ENCODE data around the gene PHF8. TPM values are rescaled to one million over a fixed set of nuclear protein-coding genes. Genes with fewer than 3 reads are reported as not detected.

Gene PHF8
- total RNA-seq, result 10 to 100 TPM; 12.8 to 64.0 (median 22.1) TPM
- long read RNA-seq, partial matches to known transcripts, result 1 of 3 reads
- long read RNA-seq, other reads (novel, unspliced or antisense), result 2 of 3 reads

DNA sequence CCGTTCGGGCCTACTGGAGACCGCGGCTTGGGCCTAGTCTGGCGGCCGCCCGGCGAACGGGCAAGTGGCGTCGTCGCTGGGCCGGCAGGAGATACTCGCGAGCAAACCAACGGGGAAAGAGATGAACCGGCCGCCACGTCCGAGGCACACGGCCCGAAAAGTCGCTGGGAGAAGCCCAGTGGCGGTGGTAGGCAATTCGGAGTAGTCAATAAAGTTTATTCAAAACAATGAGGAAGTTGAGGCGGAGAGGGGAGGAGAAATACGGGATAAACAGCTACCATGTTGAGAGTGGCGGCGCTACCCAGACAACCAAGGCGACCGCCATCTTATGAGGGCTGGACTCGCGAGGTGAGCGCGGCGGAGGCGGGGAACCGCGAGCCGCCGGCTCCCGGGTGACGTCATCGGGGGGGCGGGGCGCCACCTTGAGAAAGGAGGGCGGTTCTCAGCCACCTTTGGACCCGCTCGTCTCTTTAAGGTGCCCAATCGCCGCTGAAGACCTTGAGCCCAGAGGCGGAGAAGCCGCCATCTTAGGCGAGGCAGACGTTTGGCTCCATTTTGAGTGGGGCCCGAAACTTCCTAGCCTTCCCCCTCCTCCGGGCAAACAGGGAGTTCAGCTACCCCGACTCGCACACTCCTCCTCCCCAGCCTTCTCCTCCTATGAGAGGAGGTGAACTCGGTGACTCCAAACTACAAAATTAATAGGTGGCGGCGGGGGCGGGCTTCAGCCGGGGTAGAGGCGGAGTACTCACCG is at the start of gene PHF8:
Gene PHF8, minus strand, starts transcription at position 348 of the 751 bp plus-strand sequence. CDS start 1,745 bp downstream, outside the sequence.
- Histone ChIP-seq H3K9me3 (no peaks in the 10 kb centered on the region), H3K27ac (peak within 1 kb of the TSS; percentile 90 to 93 (median 93)), H3K4me3 (peak within 1 kb of the TSS; percentile 65 to 71 (median 67)), H3K4me1 (peaks cover 0 to 22% (median under 1%) of the 10 kb centered on the region in 4 donors), H3K36me3 (peaks cover 0 to 2% (median 0%) of the 10 kb centered on the region in 4 donors), H3K27me3 (no peaks in the 10 kb centered on the region)
- TF ChIP-seq, protein P1, sequence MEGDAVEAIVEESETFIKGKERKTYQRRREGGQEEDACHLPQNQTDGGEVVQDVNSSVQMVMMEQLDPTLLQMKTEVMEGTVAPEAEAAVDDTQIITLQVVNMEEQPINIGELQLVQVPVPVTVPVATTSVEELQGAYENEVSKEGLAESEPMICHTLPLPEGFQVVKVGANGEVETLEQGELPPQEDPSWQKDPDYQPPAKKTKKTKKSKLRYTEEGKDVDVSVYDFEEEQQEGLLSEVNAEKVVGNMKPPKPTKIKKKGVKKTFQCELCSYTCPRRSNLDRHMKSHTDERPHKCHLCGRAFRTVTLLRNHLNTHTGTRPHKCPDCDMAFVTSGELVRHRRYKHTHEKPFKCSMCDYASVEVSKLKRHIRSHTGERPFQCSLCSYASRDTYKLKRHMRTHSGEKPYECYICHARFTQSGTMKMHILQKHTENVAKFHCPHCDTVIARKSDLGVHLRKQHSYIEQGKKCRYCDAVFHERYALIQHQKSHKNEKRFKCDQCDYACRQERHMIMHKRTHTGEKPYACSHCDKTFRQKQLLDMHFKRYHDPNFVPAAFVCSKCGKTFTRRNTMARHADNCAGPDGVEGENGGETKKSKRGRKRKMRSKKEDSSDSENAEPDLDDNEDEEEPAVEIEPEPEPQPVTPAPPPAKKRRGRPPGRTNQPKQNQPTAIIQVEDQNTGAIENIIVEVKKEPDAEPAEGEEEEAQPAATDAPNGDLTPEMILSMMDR (IDR thresholded peaks at IDR 0.05), result no peak
- TF ChIP-seq POLR2A (IDR thresholded peaks at IDR 0.05), result no peak
- WGBS (ENCODE audit: insufficient coverage, low coverage, low lambda C conversion rate, missing lambda C conversion rate), result 53% methylated on average over 33 of the region's 66 CpGs
- DNase-seq (peak; percentile 94 to 96 (median 94)), ATAC-seq (peak; percentile 76 to 84 (median 78))
- intact Hi-C loops (cut with DNase I), result no loop called here

DNA sequence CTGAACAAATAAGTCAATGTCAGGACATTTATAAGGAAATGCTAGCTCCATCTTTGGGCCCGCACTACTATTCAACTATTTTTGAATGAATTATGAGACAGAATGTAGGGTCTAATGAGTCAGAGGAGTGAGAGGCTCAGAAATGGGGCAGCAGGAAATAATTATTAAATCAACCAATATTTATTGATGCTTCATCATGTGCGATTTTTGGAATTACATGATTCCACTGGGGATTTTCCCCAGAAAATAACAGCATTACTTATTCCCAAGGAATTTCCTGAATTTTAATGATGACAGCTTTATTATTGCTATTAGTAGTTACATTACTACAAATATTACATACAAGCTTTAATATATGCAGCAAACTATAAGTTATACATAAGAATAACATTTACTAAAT is 49.3 kb upstream of the PHF8 start:
- H3K27me3 ChIP-seq, result no peaks in the 10 kb centered on the region
- H3K4me1 ChIP-seq, result no peaks in the 10 kb centered on the region
- H3K27ac ChIP-seq, result no peak overlapping the region
- TF ChIP-seq POLR2A (IDR thresholded peaks at IDR 0.05), result no peak
- TF ChIP-seq, protein P1 (IDR thresholded peaks at IDR 0.05), result no peak
- no peak for DNase-seq
- no peaks in the 10 kb centered on the region for H3K36me3 ChIP-seq
- H3K9me3 ChIP-seq, result no peaks in the 10 kb centered on the region
- no peak overlapping the region for H3K4me3 ChIP-seq
- 67% methylated on average over 2 of the region's 2 CpGs for WGBS (ENCODE audit: insufficient coverage, low coverage, low lambda C conversion rate, missing lambda C conversion rate)
- no peak for ATAC-seq
- intact Hi-C loops (cut with DNase I), result no loop called here

DNA sequence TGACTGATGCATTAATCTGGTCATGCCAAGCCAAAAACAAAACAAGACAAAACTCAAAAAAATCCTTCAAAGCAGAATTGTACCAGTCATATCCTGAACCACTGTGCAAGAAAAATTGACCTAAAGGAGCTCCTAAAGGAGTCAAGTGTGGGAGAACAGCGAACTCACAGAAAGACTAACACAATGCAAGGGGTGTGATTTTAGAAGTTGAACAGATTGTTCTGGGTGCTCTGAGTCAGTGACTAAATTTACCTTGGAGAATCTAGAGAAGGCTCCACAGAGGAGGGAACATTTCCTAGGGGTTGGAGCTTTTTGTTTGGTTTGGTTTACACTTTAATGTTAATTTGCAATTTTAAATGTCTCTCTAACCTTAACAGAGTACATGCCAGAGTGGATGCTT is 48.9 kb upstream of the PHF8 start:
- ATAC-seq (no peak), DNase-seq (no peak)
- TF ChIP-seq, protein P1 (IDR thresholded peaks at IDR 0.05), result no peak
- no peak for TF ChIP-seq POLR2A (IDR thresholded peaks at IDR 0.05)
- no peaks in the 10 kb centered on the region for H3K27me3 ChIP-seq
- intact Hi-C loops (cut with DNase I), result no loop called here
- WGBS (ENCODE audit: insufficient coverage, low coverage, low lambda C conversion rate, missing lambda C conversion rate), result 45% methylated on average over 1 of the region's 1 CpG
- H3K27ac ChIP-seq, result no peak overlapping the region
- no peak overlapping the region for H3K4me3 ChIP-seq
- no peaks in the 10 kb centered on the region for H3K36me3 ChIP-seq
- no peaks in the 10 kb centered on the region for H3K4me1 ChIP-seq
- H3K9me3 ChIP-seq, result no peaks in the 10 kb centered on the region

DNA sequence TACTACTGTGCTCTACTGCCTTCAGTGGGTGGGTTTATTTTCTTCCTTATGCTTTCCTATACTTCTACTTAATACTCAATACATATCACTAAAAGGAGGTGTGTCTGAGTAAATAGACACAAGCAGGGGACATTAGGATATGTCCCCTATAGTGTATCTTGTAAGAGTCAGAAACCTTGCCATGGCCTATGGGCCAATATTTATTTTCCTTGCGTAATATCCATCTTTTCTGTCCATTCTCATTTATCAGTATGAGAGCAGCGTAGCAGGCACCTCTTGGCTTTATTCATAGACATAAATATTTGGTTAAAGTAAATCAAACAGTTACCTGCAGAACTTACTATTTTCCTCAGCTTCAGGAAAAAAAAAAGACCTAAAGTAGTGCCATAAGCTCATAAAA is 46.6 kb upstream of the PHF8 start:
- ATAC-seq (peak in 2 of 4 donors; percentile 20 to 78), DNase-seq (no peak)
- H3K4me3 ChIP-seq, result no peak overlapping the region
- no peaks in the 10 kb centered on the region for H3K27me3 ChIP-seq
- WGBS (ENCODE audit: insufficient coverage, low coverage, low lambda C conversion rate, missing lambda C conversion rate), result 51% methylated on average over 2 of the region's 2 CpGs
- intact Hi-C loops (cut with DNase I), result no loop called here
- no peaks in the 10 kb centered on the region for H3K36me3 ChIP-seq
- no peaks in the 10 kb centered on the region for H3K4me1 ChIP-seq
- H3K9me3 ChIP-seq, result no peaks in the 10 kb centered on the region
- no peak for TF ChIP-seq POLR2A (IDR thresholded peaks at IDR 0.05)
- no peak overlapping the region for H3K27ac ChIP-seq

DNA sequence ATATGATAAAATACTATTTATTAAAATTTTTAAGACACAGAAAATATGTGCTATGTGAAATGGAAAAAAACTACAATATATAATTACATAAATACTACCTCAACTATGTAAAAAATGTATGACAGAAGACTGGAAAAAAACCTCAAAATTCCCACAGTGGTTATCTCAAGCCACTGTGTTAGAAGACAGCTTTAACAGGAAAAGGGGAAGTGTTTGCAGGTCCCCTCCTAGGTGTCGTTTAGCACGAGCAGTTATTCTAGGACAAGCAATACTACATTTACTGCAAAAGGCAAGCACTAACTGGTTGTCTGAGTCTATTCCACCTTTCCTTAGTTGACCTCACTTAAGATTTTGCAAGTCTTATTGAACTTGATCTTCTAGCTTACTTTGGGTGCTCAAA is 44.9 kb upstream of the PHF8 start:
- Histone ChIP-seq H3K4me3 (no peak overlapping the region), H3K27ac (no peak overlapping the region), H3K36me3 (peaks cover 0 to 5% (median 0%) of the 10 kb centered on the region in 4 donors), H3K27me3 (no peaks in the 10 kb centered on the region), H3K9me3 (no peaks in the 10 kb centered on the region), H3K4me1 (no peaks in the 10 kb centered on the region)
- intact Hi-C loops (cut with DNase I), result no loop called here
- DNase-seq (no peak), ATAC-seq (no peak)
- 77% methylated on average over 2 of the region's 2 CpGs for WGBS (ENCODE audit: insufficient coverage, low coverage, low lambda C conversion rate, missing lambda C conversion rate)
- no peak for TF ChIP-seq POLR2A (IDR thresholded peaks at IDR 0.05)
- TF ChIP-seq, protein P1 (IDR thresholded peaks at IDR 0.05), result no peak

All from right lobe of liver (tissue), 6 donors.